ENCODE results near the gene DNMT1. TPM values are rescaled to one million over a fixed set of nuclear protein-coding genes. Genes with fewer than 3 reads are reported as not detected.

The DNMT1 gene
- total RNA-seq, 4 donors from 2014 or later: 23.3 to 122 (median 42.0) TPM

DNA sequence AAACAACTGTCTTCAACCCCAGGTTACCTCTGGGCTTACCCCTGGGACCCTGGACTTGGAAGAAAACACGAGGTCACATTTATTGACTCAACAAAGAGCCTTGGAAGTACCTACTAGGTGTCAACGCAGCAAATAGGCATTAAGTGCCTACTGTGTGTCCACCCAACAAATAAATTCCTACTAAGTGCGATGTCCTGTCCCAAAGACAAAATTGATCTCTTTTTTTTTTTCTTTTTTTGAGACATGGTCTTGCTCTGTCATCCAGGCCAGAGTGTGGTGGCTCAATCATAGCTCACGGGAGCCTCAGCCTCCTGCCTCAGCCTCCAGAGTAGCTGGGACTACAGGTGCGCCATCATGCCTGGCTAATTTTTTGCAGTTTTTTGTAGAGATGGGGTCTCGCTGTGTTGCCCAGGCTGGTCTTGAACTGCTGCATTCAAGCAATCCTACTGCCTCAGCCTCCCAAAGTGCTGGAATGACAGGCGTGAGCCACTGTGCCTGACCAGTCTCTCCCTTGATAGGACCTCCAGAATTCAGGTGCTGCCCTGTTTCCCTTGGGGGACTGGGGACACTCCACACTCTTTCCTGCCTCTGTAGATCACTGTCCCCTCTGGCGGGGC is 37.0 kb upstream of the DNMT1 start:
- Histone ChIP-seq H3K4me3 (peak overlapping the region in 3 of 4 donors; percentile 74 to 95 (median 88)), H3K27ac (peak overlapping the region; percentile 84 to 92 (median 89)), H3K36me3 (no peaks in the 10 kb centered on the region), H3K4me1 (peaks cover 0 to 22% (median 12%) of the 10 kb centered on the region in 4 donors), H3K27me3 (no peaks in the 10 kb centered on the region), H3K9me3 (no peaks in the 10 kb centered on the region)
- WGBS, 2 donors (ENCODE audit: low coverage in 1 of 2): 65 to 83% methylated on average over 1 to 8 of the region's 8 CpGs
- DNase-seq: no peak
- intact Hi-C loops (cut with DNase I; ENCODE audit: low total_unique reads) (loop anchor here (10.0 kb wide), 1 partner anchor 117 kb away; the partner anchor contains the start of genes EIF3G and P2RY11), in situ Hi-C loops (cut with MboI; ENCODE audit: low pct_ligation_motif_present in 1 of 4, low pct_unique_long_range_greater_than_20kb in 1 of 4, low sequenced_read_pairs in 3 of 4) (loop anchor here in 2 of 4 donors (10.0 to 25.0 kb wide), 2 partner anchors 119 to 127 kb away; partner anchors contain the start of genes ANGPTL6 (in 2 of the 2), PPAN (in 2 of the 2), EIF3G (in 1 of the 2) and P2RY11 (in 1 of the 2))
- TF ChIP-seq, protein P1, sequence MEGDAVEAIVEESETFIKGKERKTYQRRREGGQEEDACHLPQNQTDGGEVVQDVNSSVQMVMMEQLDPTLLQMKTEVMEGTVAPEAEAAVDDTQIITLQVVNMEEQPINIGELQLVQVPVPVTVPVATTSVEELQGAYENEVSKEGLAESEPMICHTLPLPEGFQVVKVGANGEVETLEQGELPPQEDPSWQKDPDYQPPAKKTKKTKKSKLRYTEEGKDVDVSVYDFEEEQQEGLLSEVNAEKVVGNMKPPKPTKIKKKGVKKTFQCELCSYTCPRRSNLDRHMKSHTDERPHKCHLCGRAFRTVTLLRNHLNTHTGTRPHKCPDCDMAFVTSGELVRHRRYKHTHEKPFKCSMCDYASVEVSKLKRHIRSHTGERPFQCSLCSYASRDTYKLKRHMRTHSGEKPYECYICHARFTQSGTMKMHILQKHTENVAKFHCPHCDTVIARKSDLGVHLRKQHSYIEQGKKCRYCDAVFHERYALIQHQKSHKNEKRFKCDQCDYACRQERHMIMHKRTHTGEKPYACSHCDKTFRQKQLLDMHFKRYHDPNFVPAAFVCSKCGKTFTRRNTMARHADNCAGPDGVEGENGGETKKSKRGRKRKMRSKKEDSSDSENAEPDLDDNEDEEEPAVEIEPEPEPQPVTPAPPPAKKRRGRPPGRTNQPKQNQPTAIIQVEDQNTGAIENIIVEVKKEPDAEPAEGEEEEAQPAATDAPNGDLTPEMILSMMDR (IDR thresholded peaks at IDR 0.05): no peak
- no peak for TF ChIP-seq EP300 (IDR thresholded peaks at IDR 0.05; ENCODE audit: low read depth)
- TF ChIP-seq POLR2A (IDR thresholded peaks at IDR 0.05): no peak

DNA sequence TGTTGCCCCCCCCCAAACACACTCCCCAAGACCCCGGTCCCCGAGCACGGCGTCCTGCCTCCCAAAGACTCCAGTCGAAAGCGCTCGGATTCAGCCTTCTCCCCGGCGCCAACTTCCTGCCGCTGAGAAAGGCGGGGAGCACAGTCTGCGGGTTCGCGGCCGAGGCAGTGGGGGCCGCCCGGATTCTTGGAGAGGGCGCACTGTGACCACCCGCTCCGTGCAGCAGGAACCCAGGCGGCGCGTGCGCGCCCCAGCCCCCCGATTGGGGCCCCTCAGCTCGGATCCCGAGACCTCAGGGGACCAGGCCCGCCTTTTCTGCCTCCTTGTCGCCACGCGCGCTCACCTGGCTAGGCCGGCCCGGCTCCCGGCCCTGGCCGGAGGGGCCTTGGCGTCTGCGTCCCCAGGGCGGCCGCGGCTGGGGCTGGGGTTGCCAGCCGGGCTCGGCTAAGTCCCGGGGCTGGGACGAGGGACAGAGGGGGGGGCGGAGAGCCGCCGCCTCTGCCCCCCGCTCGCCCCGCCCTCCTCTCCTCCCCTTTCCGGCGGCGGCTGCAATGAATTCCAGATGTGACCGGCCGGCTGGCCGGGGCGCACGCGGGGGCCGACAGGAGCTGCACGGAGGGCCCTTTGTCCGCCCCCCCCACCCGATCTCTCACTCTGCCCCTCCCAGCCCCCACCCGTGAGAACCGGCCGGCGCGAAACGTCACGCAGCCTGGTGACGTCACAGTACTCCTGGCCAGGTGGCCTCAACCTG is 36.3 kb upstream of the DNMT1 start, which contains the start of gene S1PR2:
TSS of gene S1PR2 (minus strand) at position 471 of the 751 bp plus-strand sequence. CDS start 6,426 bp downstream, outside the sequence.
- TF ChIP-seq POLR2AphosphoS5 (IDR thresholded peaks at IDR 0.05) (peak in 2 of 3 donors; percentile 30 to 54), POLR2A (IDR thresholded peaks at IDR 0.05) (peak; percentile 33), EP300 (IDR thresholded peaks at IDR 0.05; ENCODE audit: low read depth) (no peak)
- TF ChIP-seq, protein P1 (IDR thresholded peaks at IDR 0.05): peak in 1 of 5 experiments; percentile 6
- Histone ChIP-seq H3K4me3 (peak within 1 kb of the TSS; percentile 74 to 95 (median 83)), H3K4me1 (peaks cover 0 to 22% (median 12%) of the 10 kb centered on the region in 4 donors), H3K27ac (peak within 1 kb of the TSS; percentile 84 to 92 (median 89)), H3K36me3 (no peaks in the 10 kb centered on the region), H3K9me3 (no peaks in the 10 kb centered on the region), H3K27me3 (no peaks in the 10 kb centered on the region)
- intact Hi-C loops (cut with DNase I; ENCODE audit: low total_unique reads): loop anchor here (10.0 kb wide), 1 partner anchor 116 kb away; the partner anchor contains the start of genes EIF3G and P2RY11
- 1% methylated on average over 42 of the region's 73 CpGs; no CpG with 5 or more reads in 1 of the 2 donors for WGBS, 2 donors (ENCODE audit: low coverage in 1 of 2)
- in situ Hi-C loops (cut with MboI; ENCODE audit: low pct_ligation_motif_present in 1 of 4, low pct_unique_long_range_greater_than_20kb in 1 of 4, low sequenced_read_pairs in 3 of 4): loop anchor here in 2 of 4 donors (10.0 to 25.0 kb wide), 2 partner anchors 119 to 126 kb away; partner anchors contain the start of genes ANGPTL6 (in 2 of the 2), PPAN (in 2 of the 2), EIF3G (in 1 of the 2) and P2RY11 (in 1 of the 2)
- peak; percentile 82 for DNase-seq

GRCh38 chr19:10230173-10230860 is 35.6 kb upstream of the DNMT1 start:
- WGBS, 2 donors (ENCODE audit: low coverage in 1 of 2): 0% methylated on average over 42 of the region's 70 CpGs; no CpG with 5 or more reads in 1 of the 2 donors
- DNase-seq: peak; percentile 51
- no peaks in the 10 kb centered on the region for H3K36me3 ChIP-seq
- H3K4me1 ChIP-seq: peaks cover 0 to 22% (median 12%) of the 10 kb centered on the region in 4 donors
- no peaks in the 10 kb centered on the region for H3K9me3 ChIP-seq
- H3K27me3 ChIP-seq: no peaks in the 10 kb centered on the region
- TF ChIP-seq, protein P1 (IDR thresholded peaks at IDR 0.05): no peak
- TF ChIP-seq POLR2A (IDR thresholded peaks at IDR 0.05) (no peak), EP300 (IDR thresholded peaks at IDR 0.05; ENCODE audit: low read depth) (no peak), POLR2AphosphoS5 (IDR thresholded peaks at IDR 0.05) (no peak)
- in situ Hi-C loops (cut with MboI; ENCODE audit: low pct_ligation_motif_present in 1 of 4, low pct_unique_long_range_greater_than_20kb in 1 of 4, low sequenced_read_pairs in 3 of 4) (loop anchor here in 2 of 4 donors (10.0 to 25.0 kb wide), 2 partner anchors 118 to 126 kb away; partner anchors contain the start of genes ANGPTL6 (in 2 of the 2), PPAN (in 2 of the 2), EIF3G (in 1 of the 2) and P2RY11 (in 1 of the 2)), intact Hi-C loops (cut with DNase I; ENCODE audit: low total_unique reads) (loop anchor here (10.0 kb wide), 1 partner anchor 116 kb away; the partner anchor contains the start of genes EIF3G and P2RY11)
- H3K27ac ChIP-seq: peak overlapping the region; percentile 84 to 92 (median 89)
- peak overlapping the region; percentile 74 to 95 (median 83) for H3K4me3 ChIP-seq

Data from transverse colon (tissue), 4 donors.